SK-N-SH (cell line): ENCODE results near the gene DPH6. TPM values are rescaled to one million over a fixed set of nuclear protein-coding genes. Genes with fewer than 3 reads are reported as not detected.
A peak's percentile ranks its signal among the peaks of the same experiment; 100 is the strongest.
"Not testable (repeated sequence)": the region's sequence is repeated elsewhere in the genome, so short reads cannot be mapped to it uniquely, and the experiment has no call there.

Experiments
- CTCF ChIA-PET: fragments of 300-600, 350-600 bp; formaldehyde crosslinking; extraction: SDS; loops from one replicate; lab custom pipeline; 2021; lab: Yijun Ruan, JAX
- POLR2A ChIA-PET: fragments of 350-600 bp; sonication (Branson Sonifier 250); formaldehyde crosslinking; extraction: SDS; loops from one replicate; lab custom pipeline; 2020; ENCODE audit warnings: antibody characterized with exemption, inconsistent platforms; lab: Yijun Ruan, JAX
- DNase-seq: peaks from one replicate; pipeline ENCODE4 v3.0.0; 2012
- H2AFZ ChIP-seq: fragments of 200-600 bp; sonication (generic); 2 replicates; pipeline ENCODE4 v1.8.1; 2016; ENCODE audit warnings: antibody characterized with exemption, mild to moderate bottlenecking, low read depth
- H3F3A ChIP-seq: fragments of 200-600 bp; sonication (generic); replicated peaks from 2 replicates; pipeline ENCODE3; 2016; ENCODE audit warnings: antibody characterized with exemption, mild to moderate bottlenecking; ENCODE audit not compliant: insufficient read depth
- H3K27ac ChIP-seq, 2 experiments: fragments of 200-500 bp in 1 of 2; fragments of 200-600 bp in 1 of 2; sonication (Bioruptor generic) in 1 of 2; sonication (generic), shearing (Covaris generic) in 1 of 2; 2 replicates each; pipeline versions ENCODE4 v1.5.1 to v1.6.1; 2014 to 2016; ENCODE audit warnings: low read depth in 2 of 2, inconsistent platforms in 1 of 2, low read length in 1 of 2, mild to moderate bottlenecking in 1 of 2, mixed read lengths in 1 of 2
- H3K27me3 ChIP-seq: fragments of 200-600 bp; sonication (generic), shearing (Covaris generic); 2 replicates; pipeline ENCODE4 v1.6.1; 2016; ENCODE audit warnings: mixed run types; ENCODE audit not compliant: insufficient read depth
- H3K36me3 ChIP-seq, 2 experiments: fragments of 200-500 bp in 1 of 2; fragments of 200-600 bp in 1 of 2; sonication (Bioruptor generic) in 1 of 2; sonication (generic) in 1 of 2; replicated peaks in 1 of 2; 2 replicates each; pipeline versions ENCODE3 to v1.5.1; 2014 to 2016; ENCODE audit warnings: low read length in 1 of 2, mild to moderate bottlenecking in 1 of 2; ENCODE audit not compliant: insufficient read depth in 2 of 2, control insufficient read depth in 1 of 2
- H3K4me1 ChIP-seq, 2 experiments: fragments of 200-500 bp in 1 of 2; fragments of 200-600 bp in 1 of 2; sonication (Bioruptor generic) in 1 of 2; sonication (generic), shearing (Covaris generic) in 1 of 2; 2 replicates each; pipeline versions ENCODE4 v1.5.1 to v1.6.1; 2014 to 2016; ENCODE audit warnings: low read depth in 1 of 2, low read length in 1 of 2, mixed run types in 1 of 2; ENCODE audit not compliant: insufficient read depth in 2 of 2, control insufficient read depth in 1 of 2
- H3K4me2 ChIP-seq: fragments of 200-600 bp; sonication (generic), shearing (Covaris generic); 2 replicates; pipeline ENCODE4 v1.6.1; 2017; ENCODE audit warnings: mixed run types
- H3K4me3 ChIP-seq, 2 experiments: fragments of 200-500 bp in 1 of 2; fragments of 200-600 bp in 1 of 2; sonication (Bioruptor generic) in 1 of 2; sonication (generic), shearing (Covaris generic) in 1 of 2; 2 replicates each; pipeline versions ENCODE4 v1.5.1 to v1.8.1; 2014 to 2016; ENCODE audit warnings: low read depth in 2 of 2, inconsistent platforms in 1 of 2, low read length in 1 of 2, mild to moderate bottlenecking in 1 of 2, mixed read lengths in 1 of 2, moderate library complexity in 1 of 2
- H3K79me2 ChIP-seq: fragments of 200-600 bp; sonication (generic); 2 replicates; pipeline ENCODE4 v1.8.1; 2017; ENCODE audit warnings: mild to moderate bottlenecking; ENCODE audit not compliant: insufficient read depth
- H3K9ac ChIP-seq: fragments of 200-600 bp; sonication (generic); 2 replicates; pipeline ENCODE4 v1.6.1; 2017; ENCODE audit warnings: mixed run types
- H3K9me2 ChIP-seq: fragments of 200-600 bp; sonication (generic); 2 replicates; pipeline ENCODE4 v1.6.1; 2017; ENCODE audit warnings: mixed run types
- H3K9me3 ChIP-seq: fragments of 200-600 bp; sonication (generic); 2 replicates; pipeline ENCODE4 v1.6.1; 2017; ENCODE audit warnings: mixed run types, mild to moderate bottlenecking, moderate library complexity
- H4K20me1 ChIP-seq: fragments of 200-600 bp; sonication (generic); 2 replicates; pipeline ENCODE4 v1.6.1; 2017; ENCODE audit warnings: mild to moderate bottlenecking, mixed run types; ENCODE audit not compliant: insufficient read depth
- EP300 ChIP-seq, 2 experiments: IDR thresholded peaks; 2 replicates each; pipeline versions ENCODE4 v1.4.0 to v1.6.1; 2012; ENCODE audit warnings: borderline replicate concordance in 1 of 2, low read depth in 1 of 2, low read length in 1 of 2
- EZH2phosphoT487 ChIP-seq: fragments of 200-600 bp; sonication (generic); IDR thresholded peaks from 2 replicates; pipeline ENCODE4 v1.6.1; 2017; ENCODE audit warnings: low read depth, mixed run types, mild to moderate bottlenecking, antibody characterized with exemption, moderate library complexity, borderline replicate concordance
- FOXM1 ChIP-seq: IDR thresholded peaks from 2 replicates; pipeline ENCODE4 v1.4.0; 2012; ENCODE audit warnings: low read depth, mild to moderate bottlenecking
- GATA2 ChIP-seq: sonication (generic); formaldehyde crosslinking; IDR thresholded peaks from 2 replicates; pipeline ENCODE4 v1.5.0; 2020; ENCODE audit warnings: mild to moderate bottlenecking, missing genetic modification reagents
- JUND ChIP-seq: IDR thresholded peaks from 2 replicates; pipeline ENCODE4 v1.4.0; 2012
- MAX ChIP-seq: IDR thresholded peaks from 2 replicates; pipeline ENCODE4 v1.4.0; 2012; ENCODE audit warnings: low read depth
- NFIC ChIP-seq: IDR thresholded peaks from 2 replicates; pipeline ENCODE4 v1.4.0; 2012; ENCODE audit warnings: borderline replicate concordance
- RAD21 ChIP-seq: IDR thresholded peaks from 2 replicates; pipeline ENCODE4 v1.6.1; 2012; ENCODE audit warnings: mild to moderate bottlenecking, low read length
- RXRA ChIP-seq: IDR thresholded peaks from 2 replicates; pipeline ENCODE4 v1.4.0; 2012; ENCODE audit warnings: low read depth, mild to moderate bottlenecking, borderline replicate concordance
- TCF12 ChIP-seq: IDR thresholded peaks from 2 replicates; pipeline ENCODE4 v1.4.0; 2012
- TEAD4 ChIP-seq: IDR thresholded peaks from 2 replicates; pipeline ENCODE4 v1.4.0; 2012; ENCODE audit warnings: mild to moderate bottlenecking, borderline replicate concordance; ENCODE audit not compliant: insufficient read depth
- YY1 ChIP-seq: IDR thresholded peaks from 2 replicates; pipeline ENCODE4 v1.4.0; 2012; ENCODE audit warnings: low read depth, mild to moderate bottlenecking
- ZBTB33 ChIP-seq: IDR thresholded peaks from 2 replicates; pipeline ENCODE4 v1.4.0; 2012; ENCODE audit warnings: low read depth, borderline replicate concordance
- WGBS: methylation state at CpG from one replicate; pipeline ENCODE4 v1.1.6; 2017; ENCODE audit warnings: low lambda C conversion rate; 5-methylcytosine and 5-hydroxymethylcytosine counted together
- polyA plus RNA-seq, 3 experiments: library from polyadenylated mRNA; depleted of rRNA; stranded (reverse); fragments of >200 nt; gene quantifications; 2 replicates each; pipeline ENCODE4 v1.2.3, GENCODE V29; 2012

The DPH6 gene
- polyA plus RNA-seq, 1 of the 3 experiments (the other 2 are of a cell fraction) = 15.7 TPM

GRCh38 chr15:35329521-35329961 lies 216.4 kb downstream of the DPH6 start:
- Histone ChIP-seq H3K9me2 (no peaks in the 10 kb centered on the region), H3K27ac (peak overlapping the region in 1 of 2 experiments; percentile 71; a peak in 1 of 4 replicates), H3K9ac (no peak overlapping the region), H3K4me1 (peaks cover 0 to 2% of the 10 kb centered on the region in 2 experiments; a peak in 2 of 4 replicates), H3F3A (no peaks in the 10 kb centered on the region), H3K36me3 (no peaks in the 10 kb centered on the region), H3K27me3 (no peaks in the 10 kb centered on the region), H3K9me3 (no peaks in the 10 kb centered on the region), H3K4me2 (no peak overlapping the region), H2AFZ (no peak overlapping the region), H4K20me1 (no peaks in the 10 kb centered on the region), H3K79me2 (no peaks in the 10 kb centered on the region), H3K4me3 (no peak overlapping the region)
- ChIA-PET CTCF (no interaction called here), POLR2A (no interaction called here)
- DNase-seq = no peak
- 78% methylated on average over 1 of the region's 1 CpG for WGBS
- TF ChIP-seq EP300 (IDR thresholded peaks at IDR 0.05; ENCODE audit: borderline replicate concordance in 1 of 2, low read depth in 1 of 2, low read length in 1 of 2) (peak in 1 of 2 experiments; percentile 45; a peak in 2 of 4 replicates), TCF12 (0 out of 2 replicates have a peak, but pooled peaks have one; percentile 10), JUND (no peak)

GRCh38 chr15:35328836-35329235 lies 217.1 kb downstream of the DPH6 start:
- WGBS = 80% methylated on average over 4 of the region's 4 CpGs
- H3K9ac ChIP-seq, H3K4me2 ChIP-seq, H3K9me3 ChIP-seq, POLR2A ChIA-PET, H3K4me1 ChIP-seq, H3K9me2 ChIP-seq, H3K36me3 ChIP-seq, H3K79me2 ChIP-seq, H3F3A ChIP-seq, DNase-seq, CTCF ChIA-PET, H3K4me3 ChIP-seq, H2AFZ ChIP-seq, H4K20me1 ChIP-seq, H3K27me3 ChIP-seq: not testable (repeated sequence)
- H3K27ac ChIP-seq = peak overlapping the region in 1 of 2 experiments; percentile 71; a peak in 2 of 4 replicates

GRCh38 chr15:35327789-35328188 lies 218.2 kb downstream of the DPH6 start:
- Histone ChIP-seq H3K9ac (no peak overlapping the region), H4K20me1 (no peaks in the 10 kb centered on the region), H3K9me2 (no peaks in the 10 kb centered on the region), H3F3A (no peaks in the 10 kb centered on the region), H3K27ac (no peak overlapping the region), H3K4me1 (peaks cover 0 to 2% of the 10 kb centered on the region in 2 experiments; a peak in 2 of 4 replicates), H3K27me3 (no peaks in the 10 kb centered on the region), H3K79me2 (no peaks in the 10 kb centered on the region), H2AFZ (no peak overlapping the region), H3K4me2 (no peak overlapping the region), H3K36me3 (no peaks in the 10 kb centered on the region), H3K4me3 (no peak overlapping the region), H3K9me3 (no peaks in the 10 kb centered on the region)
- no peak for DNase-seq
- WGBS = 90% methylated on average over 2 of the region's 2 CpGs
- TF ChIP-seq ZBTB33 = no peak
- no peak for TF ChIP-seq TEAD4
- no peak for TF ChIP-seq MAX
- no peak for TF ChIP-seq NFIC
- no peak for TF ChIP-seq RAD21
- no peak for TF ChIP-seq GATA2 (CRISPR knock-in tag)
- TF ChIP-seq JUND = no peak
- no peak for TF ChIP-seq EZH2phosphoT487
- TF ChIP-seq YY1 = no peak
- TF ChIP-seq RXRA = no peak
- no peak for TF ChIP-seq FOXM1
- POLR2A ChIA-PET = no interaction called here
- CTCF ChIA-PET = interaction anchor here (1.3 kb wide), 1 partner anchor 117 kb away, joined by 5 read pairs; no protein-coding TSS in a partner anchor
